Uterus (tissue), 2 donors: Measurements from ENCODE around the gene GOLIM4.

ENCODE experiments used
- CTCF ChIP-seq, 4 experiments: fragments of 200-600 bp in 2 of 4; fragments of 450-650 bp in 2 of 4; sonication (generic) in 2 of 4; IDR thresholded peaks; one replicate each; pipeline ENCODE4 v1.5.1; 2016 to 2019; ENCODE audit warnings: antibody characterized with exemption in 4 of 4, mild to moderate bottlenecking in 2 of 4, moderate library complexity in 1 of 4
- POLR2A ChIP-seq, 2 donors: fragments of 450-650 bp; IDR thresholded peaks; one replicate each; pipeline ENCODE4 v1.6.1; 2016; ENCODE audit warnings: antibody characterized with exemption in 2 of 2, mild to moderate bottlenecking in 1 of 2, moderate library complexity in 1 of 2

DNA sequence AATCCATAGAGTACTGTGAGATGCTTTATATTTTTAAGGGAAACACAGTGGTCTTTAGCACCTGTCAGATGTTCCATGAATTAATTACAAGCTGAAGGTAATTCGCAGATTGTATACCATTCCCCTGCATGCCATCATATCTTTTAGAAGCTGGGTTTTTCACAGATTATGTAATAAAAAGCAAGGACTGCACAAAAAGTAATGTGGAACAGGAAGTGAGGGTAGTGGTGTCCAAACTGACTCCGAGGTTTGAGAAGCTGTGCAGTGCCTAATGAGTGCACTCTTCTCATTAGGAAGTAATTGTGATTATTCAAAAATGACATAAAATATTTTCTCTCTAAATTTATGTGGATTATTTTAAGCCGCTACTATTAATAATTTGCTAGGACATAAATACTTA lies 123.2 kb downstream of the GOLIM4 start:
- TF ChIP-seq CTCF (IDR thresholded peaks at IDR 0.05) (no peak), POLR2A (IDR thresholded peaks at IDR 0.05) (no peak)
